GM12873 (cell line): ENCODE data around the gene ANGPTL8.

Source experiments
- CTCF ChIP-seq: IDR thresholded peaks from 2 replicates; pipeline ENCODE4 v1.5.1; 2012; ENCODE audit warnings: low read depth, mild to moderate bottlenecking, moderate library complexity, low read length, control low read depth; ENCODE audit not compliant: insufficient read depth; ENCODE audit errors: missing control alignments

The ANGPTL8 gene

DNA sequence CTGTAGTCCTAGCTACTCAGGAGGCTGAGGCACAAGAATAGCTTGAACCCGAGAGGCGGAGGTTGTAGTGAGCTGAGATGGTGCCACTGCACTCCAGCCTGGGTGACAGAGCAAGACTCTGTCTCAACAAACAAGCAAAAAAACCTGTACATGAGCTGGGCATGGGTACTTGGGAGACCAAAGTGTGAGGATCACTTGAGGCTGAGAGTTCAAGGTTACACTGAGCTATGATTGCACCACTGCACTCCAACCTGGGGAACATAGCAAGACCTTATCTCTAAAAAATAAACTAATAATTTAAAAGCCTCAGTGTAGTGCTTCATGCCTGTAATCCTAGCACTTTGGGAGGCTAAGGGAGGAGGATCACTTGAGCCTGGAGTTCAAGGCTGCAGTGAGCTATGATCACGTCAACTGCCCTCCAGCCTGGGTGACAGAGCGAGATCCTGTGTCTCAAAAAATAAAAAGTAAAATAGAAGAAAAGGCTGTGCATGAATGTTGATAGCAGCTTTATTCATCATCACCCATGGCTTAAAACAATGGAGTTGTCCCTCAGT is 35.2 kb downstream of the ANGPTL8 start:
- TF ChIP-seq CTCF: no peak

- TF ChIP-seq CTCF: no peak
Measured at GRCh38 chr19:11278670-11279069, 39.3 kb downstream of the ANGPTL8 start.

- TF ChIP-seq CTCF: no peak
Measured at GRCh38 chr19:11279505-11280236, 40.3 kb downstream of the ANGPTL8 start.

GRCh38 chr19:11281356-11282049 is 42.1 kb downstream of the ANGPTL8 start:
- TF ChIP-seq CTCF: no peak

GRCh38 chr19:11284515-11284914 is 45.1 kb downstream of the ANGPTL8 start:
- no peak for TF ChIP-seq CTCF

DNA sequence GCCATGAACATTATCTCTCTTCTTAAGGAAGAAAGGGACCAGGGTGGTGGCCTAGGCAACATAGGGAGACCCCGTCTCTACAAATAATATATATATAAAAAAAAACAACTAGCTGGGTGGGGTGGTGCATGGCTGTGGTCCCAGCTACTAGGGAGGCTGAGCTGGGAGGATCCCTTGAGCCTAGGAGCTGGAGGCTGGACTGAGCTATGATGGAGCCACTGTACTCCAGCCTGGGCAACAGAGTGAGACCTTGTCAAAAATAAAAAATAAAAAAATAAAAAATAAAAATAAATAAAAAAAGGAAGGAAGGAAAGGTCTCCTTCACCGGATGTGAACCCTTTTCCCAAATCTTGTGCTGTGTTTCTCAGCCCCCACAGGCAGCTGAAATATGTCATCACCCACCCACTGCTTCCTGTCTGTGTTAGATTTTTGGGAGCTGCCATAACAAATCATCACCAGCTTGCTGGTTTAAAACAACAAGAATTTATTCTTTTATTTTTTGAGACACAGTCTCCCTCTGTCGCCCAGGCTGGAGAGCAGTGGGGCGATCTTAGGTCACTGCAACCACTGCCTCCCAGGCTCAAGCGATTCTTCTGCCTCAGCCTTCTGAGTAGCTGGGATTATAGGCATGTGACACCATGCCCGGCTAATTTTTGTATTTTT is 47.0 kb downstream of the ANGPTL8 start:
- no peak for TF ChIP-seq CTCF

- TF ChIP-seq CTCF: peak; percentile 49
Measured at GRCh38 chr19:11288349-11288748, 48.9 kb downstream of the ANGPTL8 start.
